GM21723 (cell line): ENCODE data around the gene ATP4A.
A peak's percentile ranks its signal among the peaks of the same experiment; 100 is the strongest.
"Not testable (repeated sequence)": the region's sequence is repeated elsewhere in the genome, so short reads cannot be mapped to it uniquely, and the experiment has no call there.

Experiments
- ATAC-seq: cut with Tn5 transposase; IDR thresholded peaks from one replicate; pipeline ENCODE4 v1.9.1; 2021; ENCODE audit warnings: mild to moderate bottlenecking, moderate library complexity; ENCODE audit not compliant: unreplicated experiment

ATP4A gene

DNA sequence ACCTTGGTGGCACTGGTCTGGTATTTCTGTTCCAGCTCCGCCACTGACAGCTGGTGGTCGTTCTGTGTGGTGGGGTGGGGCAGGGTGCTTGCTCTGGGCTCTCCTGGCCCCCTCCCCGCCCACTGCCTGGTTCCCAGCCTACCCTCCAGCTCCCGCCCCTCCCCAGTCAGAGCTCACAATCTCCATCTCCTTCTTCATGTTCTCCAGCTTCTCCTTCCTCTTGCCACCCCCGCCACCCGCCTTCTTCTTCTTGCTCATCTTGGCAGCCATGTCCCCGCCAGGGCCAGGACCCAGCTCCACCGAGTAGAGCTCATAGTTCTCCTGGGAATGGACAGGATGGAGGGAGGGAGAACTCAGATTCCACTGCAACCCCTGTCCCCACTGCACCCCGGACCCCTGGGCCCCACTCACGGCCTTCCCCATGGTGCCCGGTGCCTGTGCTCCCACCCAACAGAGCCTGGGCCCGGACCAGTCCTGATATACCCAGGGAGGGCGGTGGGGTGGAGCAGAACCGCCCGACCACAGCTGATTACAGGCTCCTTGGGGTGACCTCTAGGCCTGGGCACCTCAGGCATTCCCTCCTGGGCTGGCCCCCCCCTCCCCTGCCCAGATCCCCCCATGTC lies at the start of gene ATP4A:
ATP4A (minus strand) TSS at position 452 of the 623 bp plus-strand sequence; CDS start at position 423, 29 bp downstream.
- ATAC-seq = no peak

GRCh38 chr19:35612559-35613321 lies 49.3 kb upstream of the ATP4A start, which contains the start of gene HAUS5:
TSS of gene HAUS5 (plus strand) at chr19:35612735. CDS start at chr19:35612795, 60 bp downstream.
- ATAC-seq = peak; percentile 78

DNA sequence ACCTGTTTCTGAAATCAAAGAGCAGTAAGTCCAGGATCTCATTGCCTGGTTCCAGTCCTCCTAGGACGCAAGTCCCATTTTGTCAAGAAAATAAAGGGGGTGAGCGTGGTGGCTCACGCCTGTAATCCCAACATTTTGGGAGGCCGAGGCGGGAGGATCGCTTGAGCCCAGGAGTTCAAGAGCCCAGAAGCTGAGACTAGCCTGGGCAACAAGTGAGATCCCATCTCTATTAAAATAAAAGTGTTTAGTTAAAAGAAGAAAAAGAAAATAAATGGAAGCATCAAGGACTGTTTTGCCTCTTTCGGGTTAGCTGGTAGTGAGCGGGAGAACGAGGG lies 48.7 kb upstream of the ATP4A start:
- ATAC-seq = no peak

DNA sequence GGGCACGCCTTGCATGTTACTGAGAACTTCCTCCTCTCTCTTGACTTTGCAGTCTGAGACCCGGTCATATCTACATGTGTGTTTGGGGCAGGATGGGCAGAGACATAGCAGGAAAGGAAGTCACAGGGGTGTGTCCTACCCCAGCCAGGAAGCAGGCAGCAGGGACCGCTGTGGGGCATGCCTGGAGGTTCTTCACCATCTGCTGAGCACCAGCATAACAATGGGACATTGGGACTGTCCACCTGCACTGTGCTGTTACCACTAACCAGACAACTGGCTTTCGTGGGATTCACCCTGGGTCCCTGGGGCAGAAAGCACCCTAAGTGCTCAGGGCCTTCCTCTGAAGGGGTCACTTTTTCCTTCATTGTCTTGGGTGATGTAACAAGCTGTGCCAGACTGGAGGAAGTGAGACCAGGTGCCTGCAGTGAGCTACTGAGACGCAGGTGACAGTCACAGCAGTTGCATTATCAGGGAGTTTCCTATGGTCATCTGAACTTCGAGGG lies 46.4 kb upstream of the ATP4A start:
- no peak for ATAC-seq

DNA sequence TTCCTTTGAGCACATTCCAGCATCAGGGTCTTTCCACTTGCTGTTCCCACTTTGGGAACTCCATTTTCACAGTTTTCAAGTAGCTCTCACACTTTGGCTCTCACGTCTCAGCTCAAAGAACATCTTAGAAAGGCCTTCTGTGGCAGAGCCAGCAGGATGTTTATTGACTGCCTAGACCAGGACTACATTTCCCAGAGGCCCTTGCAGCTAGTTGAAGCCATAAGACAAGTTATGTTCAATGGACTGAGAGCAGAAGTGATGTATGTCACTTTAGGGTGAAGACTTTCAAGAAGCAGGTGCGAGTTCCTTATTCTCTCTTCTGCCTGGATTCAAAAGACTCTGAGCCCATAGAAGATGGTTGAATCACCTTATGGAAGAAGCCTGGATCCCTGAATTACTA lies 44.8 kb upstream of the ATP4A start:
- no peak for ATAC-seq

- ATAC-seq = no peak
Measured at GRCh38 chr19:35607661-35608060, 44.2 kb upstream of the ATP4A start.

- not testable (repeated sequence) for ATAC-seq
Measured at GRCh38 chr19:35607170-35607569, 43.7 kb upstream of the ATP4A start.

- not testable (repeated sequence) for ATAC-seq
Measured at GRCh38 chr19:35604436-35604835, 41.0 kb upstream of the ATP4A start.

DNA sequence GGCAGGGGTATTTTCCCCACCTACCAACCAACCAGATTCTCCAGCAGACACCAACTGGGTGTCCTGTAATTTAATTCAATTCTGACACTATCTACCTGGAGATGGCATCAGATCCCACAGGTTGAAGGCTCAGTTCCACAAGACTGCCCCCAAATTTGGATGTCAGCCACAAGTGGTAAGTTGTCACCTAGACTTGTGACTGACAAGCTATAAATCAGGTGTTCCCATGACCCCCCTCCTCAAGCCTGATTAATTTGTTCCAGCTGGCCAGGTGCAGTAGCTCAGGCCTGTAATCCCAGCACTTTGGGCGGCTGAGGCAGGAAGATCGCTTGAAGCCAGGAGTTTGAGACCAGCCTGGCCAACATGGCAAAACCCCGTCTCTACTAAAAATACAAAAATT lies 38.5 kb upstream of the ATP4A start:
- ATAC-seq = no peak

DNA sequence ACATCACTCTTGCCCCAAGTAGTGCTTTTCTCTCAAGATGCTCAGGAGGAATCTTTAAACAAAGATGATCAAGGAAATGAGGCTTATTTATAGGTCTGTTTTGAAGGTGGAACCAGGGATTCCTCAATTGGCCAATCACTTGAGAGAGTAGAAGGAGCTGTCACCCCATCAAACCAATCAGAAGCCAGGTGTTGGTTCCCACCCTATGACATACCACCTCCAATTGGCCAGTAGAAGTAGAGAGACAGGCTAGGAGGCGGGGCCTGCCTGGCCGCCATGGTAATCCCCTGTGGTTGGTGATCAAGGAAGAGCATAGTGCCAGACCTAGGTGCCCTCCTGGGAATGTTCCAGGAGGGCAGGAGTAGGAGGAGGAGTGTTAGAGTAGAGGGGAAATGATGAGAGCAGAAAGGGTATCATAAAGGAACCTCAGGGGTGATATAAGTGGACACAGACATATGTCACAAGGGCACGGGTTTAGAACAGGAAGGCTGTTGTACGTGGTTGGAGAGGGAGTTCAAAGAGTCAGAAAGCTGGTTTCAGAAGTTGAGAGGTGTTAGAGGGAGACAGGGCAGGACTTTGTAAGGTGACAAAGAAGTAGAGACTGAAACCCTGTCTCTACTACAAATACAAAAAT lies 33.0 kb upstream of the ATP4A start:
- no peak for ATAC-seq

DNA sequence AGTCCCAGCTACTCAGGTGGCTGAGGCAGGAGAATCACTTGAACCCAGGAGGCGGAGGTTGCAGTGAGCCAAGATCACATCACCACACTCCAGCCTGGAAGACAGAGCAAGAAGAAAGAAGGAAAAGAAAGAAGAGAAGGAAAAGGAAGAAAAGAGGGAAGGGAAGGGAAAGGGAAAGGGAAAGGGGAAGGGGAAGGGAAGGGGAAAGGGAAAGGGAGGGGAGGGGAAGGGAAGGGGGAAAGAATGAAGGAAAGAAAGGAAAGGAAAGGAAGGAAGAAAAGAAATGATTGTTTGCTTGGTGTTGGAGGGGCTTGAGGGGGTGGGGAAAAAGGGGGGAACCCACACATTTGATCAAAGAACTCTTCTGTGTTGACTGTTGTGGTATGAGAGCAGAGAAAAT lies 32.5 kb upstream of the ATP4A start:
- no peak for ATAC-seq

DNA sequence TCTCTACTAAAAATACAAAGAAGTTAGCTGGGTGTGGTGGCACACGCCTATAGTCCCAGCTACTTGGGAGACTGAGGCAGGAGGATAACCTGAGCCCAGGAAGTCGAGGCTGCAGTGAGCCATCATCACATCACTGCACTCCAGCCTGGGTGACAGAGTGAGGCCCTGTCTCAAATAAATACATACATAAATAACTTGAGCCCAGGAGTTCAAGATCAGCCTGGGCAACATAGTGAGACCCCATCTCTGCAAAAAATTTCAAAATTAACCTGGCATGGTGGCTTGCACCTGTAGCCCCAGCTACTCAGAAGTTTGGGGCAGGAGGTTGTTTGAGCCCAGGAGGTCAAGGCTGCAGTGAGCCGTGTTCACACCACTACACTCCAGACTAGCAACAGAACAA lies 31.6 kb upstream of the ATP4A start:
- not testable (repeated sequence) for ATAC-seq

GRCh38 chr19:35592226-35592625 lies 28.8 kb upstream of the ATP4A start:
- no peak for ATAC-seq

DNA sequence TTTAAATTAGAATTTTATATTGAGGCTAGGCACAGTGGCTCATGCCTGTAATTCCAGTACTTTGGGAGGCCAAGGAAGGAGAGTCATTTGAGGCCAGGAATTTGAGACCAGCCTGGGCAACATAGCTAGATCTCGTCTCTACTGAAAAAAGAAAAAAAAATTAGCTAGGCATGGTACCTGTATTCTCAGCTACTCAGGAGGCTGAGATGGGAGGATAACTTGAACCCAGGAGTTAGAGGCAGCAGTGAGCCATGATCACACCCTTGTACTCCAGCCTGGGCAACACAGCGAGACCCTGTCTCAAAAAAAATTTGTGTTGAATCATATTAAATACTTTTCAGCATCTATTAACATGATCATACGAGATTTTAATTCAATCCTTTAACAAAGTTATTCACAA lies 27.4 kb upstream of the ATP4A start:
- ATAC-seq = no peak

DNA sequence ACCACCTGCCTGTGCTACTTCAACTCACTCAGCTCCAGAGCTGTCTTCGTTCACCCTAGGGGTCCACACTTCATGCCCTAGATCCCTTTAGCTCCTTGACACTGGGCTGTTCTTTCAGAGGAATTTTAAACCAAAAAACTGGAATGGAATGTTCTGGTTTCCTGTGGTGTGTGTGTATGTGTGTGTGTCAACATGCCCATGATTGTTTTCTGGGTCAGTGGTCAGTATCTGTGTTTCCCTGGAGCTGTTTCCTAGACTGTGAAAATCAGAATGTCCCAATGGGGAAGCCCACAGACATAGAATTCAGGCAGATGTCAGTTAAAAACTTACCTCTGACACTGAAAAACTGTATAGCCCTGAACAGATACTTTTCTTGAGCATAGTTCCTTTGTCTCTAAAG lies 23.9 kb upstream of the ATP4A start:
- no peak for ATAC-seq

- ATAC-seq = no peak
Measured at GRCh38 chr19:35585848-35586247, 22.4 kb upstream of the ATP4A start, which contains the start of gene PMIS2. TSS of gene PMIS2 (plus strand) at chr19:35586173. CDS start at chr19:35586260, 87 bp downstream.

DNA sequence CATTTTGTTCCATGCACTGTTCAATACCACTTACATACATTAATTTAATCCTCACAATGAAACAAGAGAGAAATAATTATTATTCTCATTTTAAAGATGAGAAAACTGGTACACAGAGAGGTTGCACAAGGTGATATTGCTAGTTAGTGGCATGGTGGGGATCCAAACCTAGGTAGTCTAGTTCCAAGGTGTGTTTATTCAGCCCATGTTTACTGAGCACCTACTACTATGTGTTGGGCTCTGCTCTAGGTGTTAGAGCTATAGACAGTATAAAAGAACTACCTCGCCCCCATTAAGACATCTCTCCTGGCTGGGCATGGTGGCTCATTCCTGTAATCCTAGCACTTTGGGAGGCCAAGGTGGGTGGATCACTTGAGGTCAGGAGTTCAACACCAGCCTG lies 19.3 kb upstream of the ATP4A start:
- ATAC-seq = no peak

DNA sequence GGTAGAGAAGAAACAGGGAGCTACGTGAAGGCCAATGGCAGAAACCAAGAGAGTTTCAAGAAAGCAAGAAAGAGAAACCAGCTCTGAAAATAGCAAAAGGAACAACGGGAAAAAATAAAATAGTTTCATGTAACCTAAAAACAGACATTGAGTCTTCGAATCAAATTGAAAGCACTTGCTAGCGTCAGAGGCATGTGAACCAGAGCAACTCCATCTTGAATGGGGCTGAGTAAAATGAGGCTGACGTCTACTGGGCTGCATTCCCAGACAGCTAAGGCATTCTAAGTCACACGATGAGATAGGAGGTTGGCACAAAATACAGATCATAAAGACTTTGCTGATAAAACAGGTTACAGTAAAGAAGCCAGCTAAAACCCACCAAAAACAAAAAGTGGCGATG lies 15.2 kb upstream of the ATP4A start:
- no peak for ATAC-seq

DNA sequence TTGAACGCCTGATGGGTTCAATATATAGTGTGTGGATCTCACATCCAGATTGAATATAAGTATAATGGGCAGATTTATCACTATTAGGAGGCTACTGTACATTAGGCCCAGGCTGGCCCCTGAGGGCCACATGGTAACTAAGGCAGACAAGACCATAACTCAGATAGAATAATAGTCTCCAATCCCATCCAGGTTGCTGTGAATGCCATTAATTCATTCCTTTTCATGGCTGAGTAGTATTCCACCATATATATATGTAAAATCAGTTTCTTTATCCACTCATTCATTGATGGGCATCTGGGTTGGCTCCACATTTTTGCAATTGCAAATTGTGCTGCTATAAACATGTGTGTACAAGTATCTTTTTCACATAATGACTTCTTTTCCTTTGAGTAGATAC lies 14.5 kb upstream of the ATP4A start:
- no peak for ATAC-seq

GRCh38 chr19:35571406-35571965 lies 8.0 kb upstream of the ATP4A start:
- no peak for ATAC-seq

DNA sequence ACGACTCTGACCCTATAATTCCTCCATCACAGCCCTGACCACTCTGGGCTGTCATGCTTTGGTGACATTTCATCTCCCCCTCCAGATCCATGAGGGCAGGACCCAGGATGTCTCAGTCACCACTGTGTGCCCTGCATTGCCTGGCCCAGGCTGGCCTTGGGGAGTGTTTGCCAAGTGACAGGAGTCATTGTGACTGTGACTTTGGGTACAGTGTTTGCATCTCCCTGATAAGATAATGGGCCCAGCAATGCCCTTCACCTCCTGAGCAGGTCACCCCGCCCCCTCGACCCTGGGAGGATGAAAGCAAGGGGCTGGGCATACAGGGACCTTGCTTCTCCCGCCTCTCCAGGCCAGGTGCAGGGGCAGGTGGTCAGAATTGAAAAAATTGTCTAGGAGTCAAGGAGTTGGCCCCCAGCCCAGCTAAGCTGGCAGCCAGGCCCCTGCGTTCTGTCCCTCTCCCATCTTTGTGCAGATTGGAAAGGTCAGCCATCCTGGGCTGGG lies 5.9 kb upstream of the ATP4A start:
- no peak for ATAC-seq
